SK-N-MC (cell line): ENCODE measurements around the gene GREM1.

Experiments
- EZH2 ChIP-seq: fragments of 200-600 bp; sonication (generic); IDR thresholded peaks from one replicate; pipeline ENCODE4 v1.6.1; 2017; ENCODE audit warnings: antibody characterized with exemption
- FOXP2 ChIP-seq: optimal IDR thresholded peaks from 2 replicates; pipeline ENCODE3; 2011; ENCODE audit warnings: mild to moderate bottlenecking, moderate library complexity; ENCODE audit not compliant: insufficient read depth; ENCODE audit errors: extremely low read length, control extremely low read depth
- POLR2AphosphoS5 ChIP-seq: IDR thresholded peaks from 2 replicates; pipeline ENCODE4 v1.6.1; 2012; ENCODE audit warnings: mild to moderate bottlenecking, low read depth, low read length, borderline replicate concordance

DNA sequence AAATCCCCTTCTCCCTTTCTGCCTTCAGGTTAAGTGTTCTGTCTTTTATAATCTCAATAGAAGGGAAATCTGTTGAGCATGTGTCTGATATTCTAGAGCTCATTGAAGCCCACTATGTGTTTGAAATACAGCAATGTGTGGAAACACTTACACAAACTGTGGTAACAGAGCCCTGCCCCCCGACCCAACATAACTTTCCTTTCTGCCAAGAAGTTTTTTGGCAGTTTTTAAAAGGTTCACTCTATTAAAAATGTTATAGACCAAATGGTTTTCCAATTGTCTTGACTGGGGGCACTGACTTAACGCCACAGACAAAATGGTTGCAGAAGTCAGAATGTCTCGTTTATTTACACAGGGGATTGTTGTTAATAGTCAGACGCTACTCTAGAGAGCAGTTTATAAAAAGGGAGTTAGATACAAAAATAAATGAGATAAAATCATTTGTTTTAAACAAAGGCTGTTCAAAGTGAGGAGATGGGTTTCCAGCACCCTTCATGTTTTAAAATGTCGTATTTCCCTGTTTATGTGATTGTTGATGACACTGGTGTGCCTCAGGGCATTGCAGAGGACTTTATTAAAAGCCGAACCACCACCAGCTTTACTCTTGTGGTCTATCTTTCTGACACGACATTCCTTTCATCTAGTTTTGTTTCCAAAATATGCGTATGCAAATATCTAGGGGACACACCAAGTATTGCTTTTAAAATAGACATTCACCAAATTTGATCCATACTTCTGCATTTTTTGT is 26.7 kb upstream of the GREM1 start:
- TF ChIP-seq EZH2: no peak
- TF ChIP-seq POLR2AphosphoS5: no peak
- no peak for TF ChIP-seq FOXP2
